PC-3 (cell line): ENCODE data around the gene MBIP.

Source experiments
- CTCF ChIP-seq: fragments of 300-600 bp; sonication (generic); conservative IDR thresholded peaks from 2 replicates; pipeline ENCODE4 v1.5.1; 2017; ENCODE audit warnings: antibody characterized with exemption, low read depth, mild to moderate bottlenecking, low read length
- EZH2 ChIP-seq: fragments of 300-600 bp; sonication (generic); IDR thresholded peaks from one replicate; pipeline ENCODE4 v1.6.1; 2017; ENCODE audit warnings: antibody characterized with exemption, mild to moderate bottlenecking, low read length; ENCODE audit not compliant: unreplicated experiment

GRCh38 chr14:36300337-36300736, 20.1 kb downstream of the MBIP start:
- TF ChIP-seq CTCF (no peak), EZH2 (no peak)
